H1 (cell line): Measurements from ENCODE around the gene SCART1. TPM values are rescaled to one million over a fixed set of nuclear protein-coding genes. Genes with fewer than 3 reads are reported as not detected.

Source experiments
- CTCF ChIA-PET: fragments of 300-600 bp; sonication (Branson Sonifier 250); formaldehyde crosslinking; loops from one replicate; lab custom pipeline; 2021; ENCODE audit not compliant: partially characterized antibody; lab: Charles Lee
- POLR2A ChIA-PET: fragments of 300-600 bp; sonication (Branson Sonifier 250); formaldehyde crosslinking; loops from one replicate; lab custom pipeline; 2021; ENCODE audit warnings: inconsistent platforms; ENCODE audit not compliant: partially characterized antibody; lab: Charles Lee
- DNase-seq, 2 experiments: peaks; one replicate each; pipeline versions ENCODE4 v3.0.0 to v3.0.0-alpha.2; 2010 to 2022; ENCODE audit warnings: low spot score in 2 of 2, low read depth in 1 of 2, mixed read lengths in 1 of 2
- FAIRE-seq: peaks from 2 replicates; lab custom pipeline; 2011; peaks lifted over from hg19 to GRCh38; lab: Jason Lieb, UNC
- H2AFZ ChIP-seq: 2 replicates; pipeline ENCODE4 v1.8.1; 2012; ENCODE audit warnings: low read length, inconsistent platforms
- H2AK5ac ChIP-seq: 2 replicates; pipeline ENCODE4 v1.6.1; 2013; ENCODE audit warnings: low read depth, low read length
- H2BK120ac ChIP-seq: replicated peaks from 2 replicates; pipeline ENCODE3; 2013; ENCODE audit warnings: low read depth, low read length, inconsistent platforms
- H2BK12ac ChIP-seq: 2 replicates; pipeline ENCODE4 v1.6.1; 2013; ENCODE audit warnings: low read depth, low read length
- H2BK15ac ChIP-seq: 2 replicates; pipeline ENCODE4 v1.6.1; 2013; ENCODE audit warnings: low read length
- H2BK20ac ChIP-seq: 2 replicates; pipeline ENCODE4 v1.6.1; 2013; ENCODE audit warnings: low read length
- H2BK5ac ChIP-seq: 2 replicates; pipeline ENCODE4 v1.6.1; 2013; ENCODE audit warnings: low read depth, low read length
- H3K14ac ChIP-seq: 2 replicates; pipeline ENCODE4 v1.6.1; 2013; ENCODE audit warnings: inconsistent platforms; ENCODE audit not compliant: insufficient read length
- H3K18ac ChIP-seq: 2 replicates; pipeline ENCODE4 v1.6.1; 2013; ENCODE audit warnings: low read length; ENCODE audit errors: extremely low read depth
- H3K23ac ChIP-seq: 2 replicates; pipeline ENCODE4 v1.6.1; 2013; ENCODE audit warnings: inconsistent platforms; ENCODE audit not compliant: insufficient read length
- H3K23me2 ChIP-seq: 2 replicates; pipeline ENCODE4 v1.6.1; 2013; ENCODE audit warnings: low read depth, low read length
- H3K27ac ChIP-seq: 2 replicates; pipeline ENCODE4 v1.6.1; 2011; ENCODE audit warnings: low read depth, low read length, inconsistent platforms
- H3K27me3 ChIP-seq, 4 experiments: replicated peaks in 1 of 4; 1 replicate in 1 of 4; 2 replicates in 3 of 4; pipeline versions ENCODE4 v1.6.1 to v1.8.1; 2011 to 2013; ENCODE audit warnings: low read length in 3 of 4, mild to moderate bottlenecking in 3 of 4, inconsistent platforms in 2 of 4, mixed read lengths in 2 of 4, moderate library complexity in 1 of 4; ENCODE audit not compliant: control insufficient read depth in 3 of 4, insufficient read depth in 3 of 4; ENCODE audit errors: extremely low read depth in 1 of 4
- H3K36me3 ChIP-seq, 4 experiments: 2 replicates each; pipeline versions ENCODE4 v1.6.1 to v1.8.1; 2011 to 2013; ENCODE audit warnings: mild to moderate bottlenecking in 4 of 4, low read length in 3 of 4, moderate library complexity in 2 of 4, control low read depth in 1 of 4, inconsistent platforms in 1 of 4; ENCODE audit not compliant: insufficient read depth in 4 of 4, control insufficient read depth in 2 of 4
- H3K4ac ChIP-seq: replicated peaks from 2 replicates; pipeline ENCODE3; 2013; ENCODE audit warnings: low read length, low read depth, mixed read lengths, inconsistent platforms; ENCODE audit not compliant: insufficient read length
- H3K4me1 ChIP-seq, 4 experiments: replicated peaks in 1 of 4; 1 replicate in 1 of 4; 2 replicates in 3 of 4; pipeline versions ENCODE4 v1.6.1 to v1.8.1; 2011 to 2013; ENCODE audit warnings: low read length in 3 of 4, inconsistent platforms in 2 of 4, mixed read lengths in 1 of 4; ENCODE audit not compliant: insufficient read depth in 4 of 4, control insufficient read depth in 3 of 4
- H3K4me2 ChIP-seq, 2 experiments: 2 replicates each; pipeline versions ENCODE4 v1.6.1 to v1.8.1; 2011 to 2013; ENCODE audit warnings: low read depth in 2 of 2, low read length in 2 of 2, control low read depth in 1 of 2, inconsistent platforms in 1 of 2, mild to moderate bottlenecking in 1 of 2; ENCODE audit not compliant: insufficient read depth in 1 of 2
- H3K4me3 ChIP-seq, 4 experiments: fragments of 200-600, 300-600 bp in 1 of 4; sonication (generic), shearing (Covaris generic), sonication (Bioruptor Twin) in 1 of 4; 2 replicates each; pipeline versions ENCODE4 v1.5.1 to v1.8.1; 2011 to 2016; ENCODE audit warnings: low read length in 4 of 4, low read depth in 3 of 4, control low read depth in 2 of 4, inconsistent platforms in 2 of 4, mild to moderate bottlenecking in 2 of 4, mixed read lengths in 1 of 4, moderate library complexity in 1 of 4; ENCODE audit not compliant: insufficient read depth in 2 of 4; ENCODE audit errors: extremely low read depth in 1 of 4
- H3K56ac ChIP-seq: replicated peaks from 2 replicates; pipeline ENCODE3; 2013; ENCODE audit warnings: low read depth, mild to moderate bottlenecking, mixed read lengths, low read length, inconsistent platforms; ENCODE audit not compliant: insufficient read length
- H3K79me1 ChIP-seq: 2 replicates; pipeline ENCODE4 v1.6.1; 2013; ENCODE audit warnings: low read depth, low read length, control low read depth
- H3K79me2 ChIP-seq, 2 experiments: 2 replicates each; pipeline versions ENCODE4 v1.6.1 to v1.8.1; 2012 to 2013; ENCODE audit warnings: low read length in 2 of 2, mild to moderate bottlenecking in 2 of 2, inconsistent platforms in 1 of 2; ENCODE audit not compliant: insufficient read depth in 2 of 2, control insufficient read depth in 1 of 2
- H3K9ac ChIP-seq, 4 experiments: replicated peaks in 1 of 4; 1 replicate in 1 of 4; 2 replicates in 3 of 4; pipeline versions ENCODE4 v1.6.1 to v1.8.1; 2011 to 2013; ENCODE audit warnings: low read depth in 3 of 4, low read length in 3 of 4, control low read depth in 2 of 4, mild to moderate bottlenecking in 2 of 4, moderate library complexity in 2 of 4, inconsistent platforms in 1 of 4; ENCODE audit errors: extremely low read depth in 1 of 4
- H3K9me3 ChIP-seq, 2 experiments: 2 replicates each; pipeline versions ENCODE4 v1.6.1 to v1.8.1; 2012 to 2013; ENCODE audit warnings: mild to moderate bottlenecking in 2 of 2, moderate library complexity in 2 of 2, control low read depth in 1 of 2, inconsistent platforms in 1 of 2, low read depth in 1 of 2, low read length in 1 of 2, mixed read lengths in 1 of 2; ENCODE audit not compliant: insufficient read depth in 2 of 2
- H4K20me1 ChIP-seq, 2 experiments: replicated peaks in 1 of 2; 2 replicates each; pipeline versions ENCODE3 to v1.8.1; 2011 to 2013; ENCODE audit warnings: inconsistent platforms in 2 of 2, low read length in 2 of 2, mild to moderate bottlenecking in 1 of 2; ENCODE audit not compliant: insufficient read depth in 2 of 2, control insufficient read depth in 1 of 2
- H4K5ac ChIP-seq: 2 replicates; pipeline ENCODE4 v1.6.1; 2013; ENCODE audit warnings: low read length, low read depth, mixed read lengths, inconsistent platforms; ENCODE audit not compliant: insufficient read length
- H4K8ac ChIP-seq: 2 replicates; pipeline ENCODE4 v1.8.0; 2013; ENCODE audit warnings: mild to moderate bottlenecking, moderate library complexity, low read length, inconsistent platforms; ENCODE audit not compliant: insufficient read depth; ENCODE audit errors: extremely low read depth
- H4K91ac ChIP-seq: replicated peaks from 2 replicates; pipeline ENCODE3; 2013; ENCODE audit warnings: low read length, mixed read lengths, inconsistent platforms; ENCODE audit not compliant: insufficient read length
- CBX8 ChIP-seq: fragments of 300-800, 300-1000 bp; sonication (generic); IDR thresholded peaks from 2 replicates; pipeline ENCODE4 v1.7.1; 2016; ENCODE audit warnings: low read depth, low read length, borderline replicate concordance
- CHD2 ChIP-seq: IDR thresholded peaks from 2 replicates; pipeline ENCODE4 v1.6.1; 2012; ENCODE audit warnings: low read length, improper control_type of control experiment
- CTCF ChIP-seq, 3 experiments: IDR thresholded peaks; 1 replicate in 2 of 3; 2 replicates in 1 of 3; pipeline versions ENCODE4 v1.5.1 to v1.6.1; 2011; ENCODE audit warnings: low read length in 3 of 3, mild to moderate bottlenecking in 3 of 3, inconsistent platforms in 2 of 3, low read depth in 1 of 3, moderate library complexity in 1 of 3; ENCODE audit not compliant: insufficient read depth in 1 of 3; ENCODE audit errors: control extremely low read depth in 1 of 3
- EP300 ChIP-seq, 2 experiments: IDR thresholded peaks; 1 replicate in 1 of 2; 2 replicates in 1 of 2; pipeline ENCODE4 v1.6.1; 2011 to 2012; ENCODE audit warnings: low read depth in 2 of 2, low read length in 2 of 2, mild to moderate bottlenecking in 2 of 2, borderline replicate concordance in 1 of 2, inconsistent platforms in 1 of 2, moderate library complexity in 1 of 2
- HDAC2 ChIP-seq, 2 experiments: fragments of 300-600 bp in 1 of 2; sonication (generic) in 1 of 2; IDR thresholded peaks; 2 replicates each; pipeline ENCODE4 v1.6.1; 2011 to 2012; ENCODE audit warnings: low read depth in 2 of 2, low read length in 2 of 2, mild to moderate bottlenecking in 2 of 2, moderate library complexity in 2 of 2, borderline replicate concordance in 1 of 2, inconsistent platforms in 1 of 2
- KDM5A ChIP-seq: fragments of 200-600 bp; IDR thresholded peaks from 2 replicates; pipeline ENCODE4 v1.7.1; 2012; ENCODE audit warnings: mild to moderate bottlenecking, low read length, inconsistent platforms, mixed read lengths
- NRF1 ChIP-seq: IDR thresholded peaks from 2 replicates; pipeline ENCODE4 v1.6.1; 2011; ENCODE audit warnings: mild to moderate bottlenecking, low read depth, low read length, improper control_type of control experiment
- POLR2AphosphoS5 ChIP-seq: IDR thresholded peaks from 2 replicates; pipeline ENCODE4 v1.6.1; 2011; ENCODE audit warnings: low read depth, low read length
- RNF2 ChIP-seq: fragments of 200-900, 300-1000 bp; sonication (generic); IDR thresholded peaks from 2 replicates; pipeline ENCODE4 v1.7.1; 2016; ENCODE audit warnings: borderline replicate concordance, low read depth, mild to moderate bottlenecking, antibody characterized with exemption, low read length; ENCODE audit not compliant: poor library complexity, severe bottlenecking; ENCODE audit errors: missing control alignments
- SP4 ChIP-seq: IDR thresholded peaks from 2 replicates; pipeline ENCODE4 v1.6.1; 2012; ENCODE audit warnings: low read length, inconsistent platforms
- TBP ChIP-seq: IDR thresholded peaks from 2 replicates; pipeline ENCODE4 v1.6.1; 2011; ENCODE audit warnings: low read depth, low read length, improper control_type of control experiment
- WGBS, 2 experiments: shearing (Covaris generic) in 1 of 2; methylation state at CpG; one replicate each; pipeline versions ENCODE4 v1.1.6 to v1.1.7; 2013 to 2015; ENCODE audit warnings: low lambda C conversion rate in 2 of 2, mixed read lengths in 2 of 2, inconsistent platforms in 1 of 2, low coverage in 1 of 2, missing lambda C conversion rate in 1 of 2; ENCODE audit not compliant: insufficient replicate concordance in 2 of 2, insufficient coverage in 1 of 2, insufficient read length in 1 of 2; ENCODE audit errors: extremely low coverage in 1 of 2, missing lambda C conversion rate in 1 of 2; 5-methylcytosine and 5-hydroxymethylcytosine counted together
- polyA plus RNA-seq, 7 experiments: library from polyadenylated mRNA; depleted of rRNA in 3 of 7; stranded (reverse) in 5 of 7; unstranded in 2 of 7; fragments of >200 nt in 5 of 7; fragments of 200-250 nt in 2 of 7; gene quantifications; 1 replicate in 5 of 7; 2 replicates in 1 of 7; 4 replicates in 1 of 7; pipeline versions ENCODE4 v1.2.1 to v1.2.3, GENCODE V29; 2011 to 2013; ENCODE audit warnings: missing spikeins in 2 of 7, mixed read lengths in 2 of 7
- total RNA-seq: library from RNA; stranded (reverse); fragmentation: NEBNext Ultra II Directional; extraction: Animal tissue kit (Norgen Biotek cat#: 25700); gene quantifications from 2 replicates; pipeline ENCODE4 v1.2.1, GENCODE V29; 2021

The SCART1 gene
- total and polyA plus RNA-seq, 2 of the 8 experiments (the other 6 are each of a cell fraction or from before 2014, with no cell fraction given) = 0.14 to 0.19 TPM

GRCh38 chr10:133461027-133461426, 7.3 kb downstream of the SCART1 start:
- POLR2A ChIA-PET = no interaction called here
- H3K9me3 ChIP-seq = peaks cover 70 to 89% of the 10 kb centered on the region in 2 experiments
- TF ChIP-seq CBX8 (no peak), SP4 (no peak), CHD2 (no peak), HDAC2 (IDR thresholded peaks at IDR 0.05; ENCODE audit: borderline replicate concordance in 1 of 2, low read depth in 2 of 2, low read length in 2 of 2) (no peak), RNF2 (no peak), TBP (no peak), NRF1 (no peak), EP300 (IDR thresholded peaks at IDR 0.05; ENCODE audit: borderline replicate concordance in 1 of 2, low read depth in 2 of 2, low read length in 2 of 2) (no peak), CTCF (IDR thresholded peaks at IDR 0.05; ENCODE audit: control extremely low read depth in 1 of 3, insufficient read depth in 1 of 3, low read depth in 1 of 3, low read length in 3 of 3) (no peak), POLR2AphosphoS5 (no peak), KDM5A (no peak)

More at GRCh38 chr10:133461027-133461426, 7.3 kb downstream of the SCART1 start:
- Histone ChIP-seq H3K9ac (no peak overlapping the region), H2BK20ac (no peak overlapping the region), H3K36me3 (no peaks in the 10 kb centered on the region; a peak in 1 of 8 replicates), H3K23me2 (no peaks in the 10 kb centered on the region), H3K4me3 (no peak overlapping the region), H3K56ac (no peak overlapping the region), H4K20me1 (no peaks in the 10 kb centered on the region), H3K4me1 (no peaks in the 10 kb centered on the region), H2BK5ac (no peak overlapping the region), H2BK15ac (no peak overlapping the region), H4K8ac (no peak overlapping the region), H3K4me2 (no peak overlapping the region), H2BK120ac (no peak overlapping the region), H4K5ac (no peak overlapping the region), H3K27ac (no peak overlapping the region), H2AFZ (no peak overlapping the region), H3K27me3 (no peaks in the 10 kb centered on the region), H2AK5ac (no peak overlapping the region), H3K4ac (no peak overlapping the region), H3K79me2 (no peaks in the 10 kb centered on the region), H3K79me1 (no peaks in the 10 kb centered on the region), H3K23ac (no peak overlapping the region), H3K18ac (no peak overlapping the region), H2BK12ac (no peak overlapping the region), H4K91ac (no peak overlapping the region), H3K14ac (no peak overlapping the region)
- CTCF ChIA-PET = interaction anchor here (0.5 kb wide), 1 partner anchor 11 kb away, joined by 4 read pairs; no protein-coding TSS in a partner anchor
- DNase-seq = no peak
- WGBS, 2 experiments = 92% methylated on average over 7 of the region's 7 CpGs; no CpG with 5 or more reads in 1 of the 2 experiments
- no peak for FAIRE-seq
